Measurements from ENCODE around the gene NUFIP1.

GRCh38 chr13:44918326-44919103 is 70.8 kb downstream of the NUFIP1 start:
- peak in 6 of 7 experiments; percentile 12 to 93 (median 84) for TF ChIP-seq CTCF (IDR thresholded peaks at IDR 0.05)
- TF ChIP-seq POLR2A (IDR thresholded peaks at IDR 0.05): no peak
- TF ChIP-seq EP300 (IDR thresholded peaks at IDR 0.05): peak; percentile 41

Data from stomach (tissue), 4 donors.